ENCODE measurements around the gene BANP.
"Not testable (repeated sequence)": the region's sequence is repeated elsewhere in the genome, so short reads cannot be mapped to it uniquely, and the experiment has no call there.

Gene BANP

GRCh38 chr16:88083582-88083981, 132.3 kb downstream of the BANP start:
- no peak for TF ChIP-seq POLR2A (IDR thresholded peaks at IDR 0.05; ENCODE audit: low read depth, low read length)
- FAIRE-seq (no peak), DNase-seq (ENCODE audit: insufficient read length, low spot score) (no peak)

GRCh38 chr16:88084881-88085280, 133.6 kb downstream of the BANP start:
- DNase-seq (ENCODE audit: insufficient read length, low spot score) (peak; percentile 71), FAIRE-seq (no peak)
- no peak for TF ChIP-seq POLR2A (IDR thresholded peaks at IDR 0.05; ENCODE audit: low read depth, low read length)

GRCh38 chr16:88086571-88087516, 135.6 kb downstream of the BANP start:
- TF ChIP-seq POLR2A (IDR thresholded peaks at IDR 0.05; ENCODE audit: low read depth, low read length) = no peak
- FAIRE-seq (no peak), DNase-seq (ENCODE audit: insufficient read length, low spot score) (no peak)

- TF ChIP-seq POLR2A (IDR thresholded peaks at IDR 0.05; ENCODE audit: low read depth, low read length) = no peak
- FAIRE-seq (no peak), DNase-seq (ENCODE audit: insufficient read length, low spot score) (no peak)
These were observed 136.3 kb downstream of the BANP start for GRCh38 chr16:88087517-88087877.

GRCh38 chr16:88088161-88088581, 136.9 kb downstream of the BANP start:
- FAIRE-seq (no peak), DNase-seq (ENCODE audit: insufficient read length, low spot score) (no peak)
- no peak for TF ChIP-seq POLR2A (IDR thresholded peaks at IDR 0.05; ENCODE audit: low read depth, low read length)

GRCh38 chr16:88088611-88089010, 137.4 kb downstream of the BANP start:
- not testable (repeated sequence) for DNase-seq (ENCODE audit: insufficient read length, low spot score); FAIRE-seq

GRCh38 chr16:88089071-88089470, 137.8 kb downstream of the BANP start:
- DNase-seq (ENCODE audit: insufficient read length, low spot score); FAIRE-seq: not testable (repeated sequence)

- FAIRE-seq; DNase-seq (ENCODE audit: insufficient read length, low spot score): not testable (repeated sequence)
These were observed 138.6 kb downstream of the BANP start for GRCh38 chr16:88089632-88090376.

GRCh38 chr16:88090377-88091175, 139.3 kb downstream of the BANP start:
- FAIRE-seq; DNase-seq (ENCODE audit: insufficient read length, low spot score): not testable (repeated sequence)

- not testable (repeated sequence) for FAIRE-seq; DNase-seq (ENCODE audit: insufficient read length, low spot score)
These were observed 140.2 kb downstream of the BANP start for GRCh38 chr16:88091221-88091971.

GRCh38 chr16:88091972-88092302, 140.7 kb downstream of the BANP start:
- FAIRE-seq; DNase-seq (ENCODE audit: insufficient read length, low spot score): not testable (repeated sequence)

GRCh38 chr16:88092791-88093555, 141.7 kb downstream of the BANP start:
- FAIRE-seq = not testable (repeated sequence)

GRCh38 chr16:88093556-88094252, 142.5 kb downstream of the BANP start:
- not testable (repeated sequence) for FAIRE-seq; DNase-seq (ENCODE audit: insufficient read length, low spot score)

More at GRCh38 chr16:88092791-88093555, 141.7 kb downstream of the BANP start:
- DNase-seq (ENCODE audit: insufficient read length, low spot score) = not testable (repeated sequence)

- FAIRE-seq; DNase-seq (ENCODE audit: insufficient read length, low spot score): not testable (repeated sequence)
These were observed 143.0 kb downstream of the BANP start for GRCh38 chr16:88094253-88094575.

- not testable (repeated sequence) for FAIRE-seq; DNase-seq (ENCODE audit: insufficient read length, low spot score)
These were observed 143.7 kb downstream of the BANP start for GRCh38 chr16:88094900-88095299.

GRCh38 chr16:88096659-88097058, 145.4 kb downstream of the BANP start:
- not testable (repeated sequence) for DNase-seq (ENCODE audit: insufficient read length, low spot score); FAIRE-seq

GRCh38 chr16:88098731-88099562, 147.7 kb downstream of the BANP start:
- DNase-seq (ENCODE audit: insufficient read length, low spot score) = peak; percentile 90
- not testable (repeated sequence) for FAIRE-seq
